Uterus (tissue), 4 donors: ENCODE data around the gene NHEJ1. TPM values are rescaled to one million over a fixed set of nuclear protein-coding genes. Genes with fewer than 3 reads are reported as not detected.

Source experiments
- DNase-seq, 2 donors: peaks; one replicate each; pipeline ENCODE4 v3.0.0-alpha.2; 2019 to 2020
- H3K27ac ChIP-seq, 2 donors: fragments of 200-600 bp; sonication (generic); 1 replicate in 1 of 2; 2 replicates in 1 of 2; pipeline ENCODE4 v1.5.1; 2016 to 2018
- H3K27me3 ChIP-seq, 2 donors: fragments of 200-600 bp; sonication (generic); one replicate each; pipeline ENCODE4 v1.5.1; 2018 to 2019; ENCODE audit warnings: control low read depth in 1 of 2
- H3K36me3 ChIP-seq, 2 donors: fragments of 200-600 bp; sonication (generic); one replicate each; pipeline ENCODE4 v1.5.1; 2019; ENCODE audit warnings: control low read depth in 1 of 2
- H3K4me1 ChIP-seq, 2 donors: fragments of 200-600 bp; sonication (generic); one replicate each; pipeline ENCODE4 v1.5.1; 2018 to 2019; ENCODE audit warnings: control low read depth in 1 of 2
- H3K4me3 ChIP-seq, 2 donors: fragments of 200-600 bp; sonication (generic); 1 replicate in 1 of 2; 2 replicates in 1 of 2; pipeline ENCODE4 v1.5.1; 2018 to 2019; ENCODE audit warnings: mild to moderate bottlenecking in 1 of 2
- H3K9me3 ChIP-seq, 2 donors: fragments of 200-600 bp; sonication (generic); one replicate each; pipeline ENCODE4 v1.5.1; 2019; ENCODE audit warnings: control low read depth in 1 of 2
- CTCF ChIP-seq, 4 experiments: fragments of 200-600 bp in 2 of 4; fragments of 450-650 bp in 2 of 4; sonication (generic) in 2 of 4; IDR thresholded peaks; one replicate each; pipeline ENCODE4 v1.5.1; 2016 to 2019; ENCODE audit warnings: antibody characterized with exemption in 4 of 4, mild to moderate bottlenecking in 2 of 4, moderate library complexity in 1 of 4
- POLR2A ChIP-seq, 2 donors: fragments of 450-650 bp; IDR thresholded peaks; one replicate each; pipeline ENCODE4 v1.6.1; 2016; ENCODE audit warnings: antibody characterized with exemption in 2 of 2, mild to moderate bottlenecking in 1 of 2, moderate library complexity in 1 of 2
- intact Hi-C: fragments of 100-400 bp; cut with DNase I; formaldehyde crosslinking; loops from one replicate; pipeline ENCODE4 v1.15.1; 2023; ENCODE audit warnings: low total_unique reads
- total RNA-seq, 4 donors: library from RNA; depleted of rRNA in 3 of 4; stranded (reverse); fragments of >200 nt in 3 of 4; gene quantifications; one replicate each; pipeline versions ENCODE4 v1.1.0 to v1.2.4, GENCODE V29; 2014 to 2023
- donor health status: DM: yes; HTN: yes; CAD: no.

NHEJ1 gene
- total RNA-seq, 4 donors from 2014 or later: 15.0 to 162 (median 18.1) TPM

- H3K9me3 ChIP-seq: no peaks in the 10 kb centered on the region
- intact Hi-C loops: no loop called here
- H3K27ac ChIP-seq: no peak overlapping the region
- H3K36me3 ChIP-seq: no peaks in the 10 kb centered on the region
- no peak for DNase-seq
- no peaks in the 10 kb centered on the region for H3K4me1 ChIP-seq
- H3K27me3 ChIP-seq: no peaks in the 10 kb centered on the region
- no peak overlapping the region for H3K4me3 ChIP-seq
- TF ChIP-seq CTCF (IDR thresholded peaks at IDR 0.05) (no peak), POLR2A (IDR thresholded peaks at IDR 0.05) (no peak)
Measured at GRCh38 chr2:219090436-219091299, 69.9 kb downstream of the NHEJ1 start.

- H3K9me3 ChIP-seq: no peaks in the 10 kb centered on the region
- no peaks in the 10 kb centered on the region for H3K4me1 ChIP-seq
- H3K27ac ChIP-seq: no peak overlapping the region
- intact Hi-C loops: no loop called here
- no peaks in the 10 kb centered on the region for H3K36me3 ChIP-seq
- no peak for TF ChIP-seq CTCF (IDR thresholded peaks at IDR 0.05)
- TF ChIP-seq POLR2A (IDR thresholded peaks at IDR 0.05): no peak
- H3K27me3 ChIP-seq: no peaks in the 10 kb centered on the region
- no peak for DNase-seq
- H3K4me3 ChIP-seq: no peak overlapping the region
Measured at GRCh38 chr2:219089330-219089729, 71.3 kb downstream of the NHEJ1 start.

GRCh38 chr2:219087848-219088247 is 72.8 kb downstream of the NHEJ1 start:
- no peak for DNase-seq
- H3K27ac ChIP-seq: no peak overlapping the region
- H3K4me1 ChIP-seq: no peaks in the 10 kb centered on the region
- no peaks in the 10 kb centered on the region for H3K9me3 ChIP-seq
- no peak overlapping the region for H3K4me3 ChIP-seq
- TF ChIP-seq POLR2A (IDR thresholded peaks at IDR 0.05) (no peak), CTCF (IDR thresholded peaks at IDR 0.05) (no peak)
- intact Hi-C loops: no loop called here
- H3K27me3 ChIP-seq: no peaks in the 10 kb centered on the region
- H3K36me3 ChIP-seq: no peaks in the 10 kb centered on the region

GRCh38 chr2:219087361-219087760 is 73.3 kb downstream of the NHEJ1 start:
- Histone ChIP-seq H3K4me1 (no peaks in the 10 kb centered on the region), H3K36me3 (no peaks in the 10 kb centered on the region), H3K27ac (no peak overlapping the region), H3K9me3 (no peaks in the 10 kb centered on the region), H3K4me3 (no peak overlapping the region), H3K27me3 (no peaks in the 10 kb centered on the region)
- no peak for DNase-seq
- TF ChIP-seq POLR2A (IDR thresholded peaks at IDR 0.05) (no peak), CTCF (IDR thresholded peaks at IDR 0.05) (no peak)
- intact Hi-C loops: no loop called here

- intact Hi-C loops: no loop called here
- DNase-seq: no peak
- H3K27me3 ChIP-seq: no peaks in the 10 kb centered on the region
- no peaks in the 10 kb centered on the region for H3K9me3 ChIP-seq
- H3K4me3 ChIP-seq: no peak overlapping the region
- TF ChIP-seq CTCF (IDR thresholded peaks at IDR 0.05): no peak
- no peak for TF ChIP-seq POLR2A (IDR thresholded peaks at IDR 0.05)
- no peak overlapping the region for H3K27ac ChIP-seq
- no peaks in the 10 kb centered on the region for H3K4me1 ChIP-seq
- H3K36me3 ChIP-seq: no peaks in the 10 kb centered on the region
Measured at GRCh38 chr2:219086196-219086595, 74.4 kb downstream of the NHEJ1 start.
